H1 (cell line): ENCODE data around the gene KCNJ4. TPM values are rescaled to one million over a fixed set of nuclear protein-coding genes. Genes with fewer than 3 reads are reported as not detected.

ENCODE experiments used
- CTCF ChIA-PET: fragments of 300-600 bp; sonication (Branson Sonifier 250); formaldehyde crosslinking; loops from one replicate; lab custom pipeline; 2021; ENCODE audit not compliant: partially characterized antibody; lab: Charles Lee
- POLR2A ChIA-PET: fragments of 300-600 bp; sonication (Branson Sonifier 250); formaldehyde crosslinking; loops from one replicate; lab custom pipeline; 2021; ENCODE audit warnings: inconsistent platforms; ENCODE audit not compliant: partially characterized antibody; lab: Charles Lee
- DNase-seq, 2 experiments: peaks; one replicate each; pipeline versions ENCODE4 v3.0.0 to v3.0.0-alpha.2; 2010 to 2022; ENCODE audit warnings: low spot score in 2 of 2, low read depth in 1 of 2, mixed read lengths in 1 of 2
- FAIRE-seq: peaks from 2 replicates; lab custom pipeline; 2011; peaks lifted over from hg19 to GRCh38; lab: Jason Lieb, UNC
- H2AFZ ChIP-seq: 2 replicates; pipeline ENCODE4 v1.8.1; 2012; ENCODE audit warnings: low read length, inconsistent platforms
- H2AK5ac ChIP-seq: 2 replicates; pipeline ENCODE4 v1.6.1; 2013; ENCODE audit warnings: low read depth, low read length
- H2BK120ac ChIP-seq: replicated peaks from 2 replicates; pipeline ENCODE3; 2013; ENCODE audit warnings: low read depth, low read length, inconsistent platforms
- H2BK12ac ChIP-seq: 2 replicates; pipeline ENCODE4 v1.6.1; 2013; ENCODE audit warnings: low read depth, low read length
- H2BK15ac ChIP-seq: 2 replicates; pipeline ENCODE4 v1.6.1; 2013; ENCODE audit warnings: low read length
- H2BK20ac ChIP-seq: 2 replicates; pipeline ENCODE4 v1.6.1; 2013; ENCODE audit warnings: low read length
- H2BK5ac ChIP-seq: 2 replicates; pipeline ENCODE4 v1.6.1; 2013; ENCODE audit warnings: low read depth, low read length
- H3K14ac ChIP-seq: 2 replicates; pipeline ENCODE4 v1.6.1; 2013; ENCODE audit warnings: inconsistent platforms; ENCODE audit not compliant: insufficient read length
- H3K18ac ChIP-seq: 2 replicates; pipeline ENCODE4 v1.6.1; 2013; ENCODE audit warnings: low read length; ENCODE audit errors: extremely low read depth
- H3K23ac ChIP-seq: 2 replicates; pipeline ENCODE4 v1.6.1; 2013; ENCODE audit warnings: inconsistent platforms; ENCODE audit not compliant: insufficient read length
- H3K23me2 ChIP-seq: 2 replicates; pipeline ENCODE4 v1.6.1; 2013; ENCODE audit warnings: low read depth, low read length
- H3K27ac ChIP-seq: 2 replicates; pipeline ENCODE4 v1.6.1; 2011; ENCODE audit warnings: low read depth, low read length, inconsistent platforms
- H3K27me3 ChIP-seq, 4 experiments: replicated peaks in 1 of 4; 1 replicate in 1 of 4; 2 replicates in 3 of 4; pipeline versions ENCODE4 v1.6.1 to v1.8.1; 2011 to 2013; ENCODE audit warnings: low read length in 3 of 4, mild to moderate bottlenecking in 3 of 4, inconsistent platforms in 2 of 4, mixed read lengths in 2 of 4, moderate library complexity in 1 of 4; ENCODE audit not compliant: control insufficient read depth in 3 of 4, insufficient read depth in 3 of 4; ENCODE audit errors: extremely low read depth in 1 of 4
- H3K36me3 ChIP-seq, 4 experiments: 2 replicates each; pipeline versions ENCODE4 v1.6.1 to v1.8.1; 2011 to 2013; ENCODE audit warnings: mild to moderate bottlenecking in 4 of 4, low read length in 3 of 4, moderate library complexity in 2 of 4, control low read depth in 1 of 4, inconsistent platforms in 1 of 4; ENCODE audit not compliant: insufficient read depth in 4 of 4, control insufficient read depth in 2 of 4
- H3K4ac ChIP-seq: replicated peaks from 2 replicates; pipeline ENCODE3; 2013; ENCODE audit warnings: low read length, low read depth, mixed read lengths, inconsistent platforms; ENCODE audit not compliant: insufficient read length
- H3K4me1 ChIP-seq, 4 experiments: replicated peaks in 1 of 4; 1 replicate in 1 of 4; 2 replicates in 3 of 4; pipeline versions ENCODE4 v1.6.1 to v1.8.1; 2011 to 2013; ENCODE audit warnings: low read length in 3 of 4, inconsistent platforms in 2 of 4, mixed read lengths in 1 of 4; ENCODE audit not compliant: insufficient read depth in 4 of 4, control insufficient read depth in 3 of 4
- H3K4me2 ChIP-seq, 2 experiments: 2 replicates each; pipeline versions ENCODE4 v1.6.1 to v1.8.1; 2011 to 2013; ENCODE audit warnings: low read depth in 2 of 2, low read length in 2 of 2, control low read depth in 1 of 2, inconsistent platforms in 1 of 2, mild to moderate bottlenecking in 1 of 2; ENCODE audit not compliant: insufficient read depth in 1 of 2
- H3K4me3 ChIP-seq, 4 experiments: fragments of 200-600, 300-600 bp in 1 of 4; sonication (generic), shearing (Covaris generic), sonication (Bioruptor Twin) in 1 of 4; 2 replicates each; pipeline versions ENCODE4 v1.5.1 to v1.8.1; 2011 to 2016; ENCODE audit warnings: low read length in 4 of 4, low read depth in 3 of 4, control low read depth in 2 of 4, inconsistent platforms in 2 of 4, mild to moderate bottlenecking in 2 of 4, mixed read lengths in 1 of 4, moderate library complexity in 1 of 4; ENCODE audit not compliant: insufficient read depth in 2 of 4; ENCODE audit errors: extremely low read depth in 1 of 4
- H3K56ac ChIP-seq: replicated peaks from 2 replicates; pipeline ENCODE3; 2013; ENCODE audit warnings: low read depth, mild to moderate bottlenecking, mixed read lengths, low read length, inconsistent platforms; ENCODE audit not compliant: insufficient read length
- H3K79me1 ChIP-seq: 2 replicates; pipeline ENCODE4 v1.6.1; 2013; ENCODE audit warnings: low read depth, low read length, control low read depth
- H3K79me2 ChIP-seq, 2 experiments: 2 replicates each; pipeline versions ENCODE4 v1.6.1 to v1.8.1; 2012 to 2013; ENCODE audit warnings: low read length in 2 of 2, mild to moderate bottlenecking in 2 of 2, inconsistent platforms in 1 of 2; ENCODE audit not compliant: insufficient read depth in 2 of 2, control insufficient read depth in 1 of 2
- H3K9ac ChIP-seq, 4 experiments: replicated peaks in 1 of 4; 1 replicate in 1 of 4; 2 replicates in 3 of 4; pipeline versions ENCODE4 v1.6.1 to v1.8.1; 2011 to 2013; ENCODE audit warnings: low read depth in 3 of 4, low read length in 3 of 4, control low read depth in 2 of 4, mild to moderate bottlenecking in 2 of 4, moderate library complexity in 2 of 4, inconsistent platforms in 1 of 4; ENCODE audit errors: extremely low read depth in 1 of 4
- H3K9me3 ChIP-seq, 2 experiments: 2 replicates each; pipeline versions ENCODE4 v1.6.1 to v1.8.1; 2012 to 2013; ENCODE audit warnings: mild to moderate bottlenecking in 2 of 2, moderate library complexity in 2 of 2, control low read depth in 1 of 2, inconsistent platforms in 1 of 2, low read depth in 1 of 2, low read length in 1 of 2, mixed read lengths in 1 of 2; ENCODE audit not compliant: insufficient read depth in 2 of 2
- H4K20me1 ChIP-seq, 2 experiments: replicated peaks in 1 of 2; 2 replicates each; pipeline versions ENCODE3 to v1.8.1; 2011 to 2013; ENCODE audit warnings: inconsistent platforms in 2 of 2, low read length in 2 of 2, mild to moderate bottlenecking in 1 of 2; ENCODE audit not compliant: insufficient read depth in 2 of 2, control insufficient read depth in 1 of 2
- H4K5ac ChIP-seq: 2 replicates; pipeline ENCODE4 v1.6.1; 2013; ENCODE audit warnings: low read length, low read depth, mixed read lengths, inconsistent platforms; ENCODE audit not compliant: insufficient read length
- H4K8ac ChIP-seq: 2 replicates; pipeline ENCODE4 v1.8.0; 2013; ENCODE audit warnings: mild to moderate bottlenecking, moderate library complexity, low read length, inconsistent platforms; ENCODE audit not compliant: insufficient read depth; ENCODE audit errors: extremely low read depth
- H4K91ac ChIP-seq: replicated peaks from 2 replicates; pipeline ENCODE3; 2013; ENCODE audit warnings: low read length, mixed read lengths, inconsistent platforms; ENCODE audit not compliant: insufficient read length
- CEBPB ChIP-seq: IDR thresholded peaks from 2 replicates; pipeline ENCODE4 v1.6.1; 2012; ENCODE audit warnings: low read depth, low read length
- CHD2 ChIP-seq: IDR thresholded peaks from 2 replicates; pipeline ENCODE4 v1.6.1; 2012; ENCODE audit warnings: low read length, improper control_type of control experiment
- E2F6 ChIP-seq: IDR thresholded peaks from 2 replicates; pipeline ENCODE4 v1.6.1; 2012; ENCODE audit warnings: inconsistent platforms
- EGR1 ChIP-seq: IDR thresholded peaks from 2 replicates; pipeline ENCODE4 v1.6.1; 2011; ENCODE audit warnings: low read depth, low read length, borderline replicate concordance
- GABPA ChIP-seq: IDR thresholded peaks from 2 replicates; pipeline ENCODE4 v1.6.1; 2011; ENCODE audit warnings: mild to moderate bottlenecking, low read length, moderate library complexity, borderline replicate concordance; ENCODE audit not compliant: insufficient read depth
- PHF8 ChIP-seq: fragments of 200-600 bp; sonication (generic); conservative IDR thresholded peaks from 2 replicates; pipeline ENCODE4 v1.7.1; 2012; ENCODE audit warnings: low read depth, mild to moderate bottlenecking, inconsistent platforms, low read length, moderate library complexity
- RXRA ChIP-seq: IDR thresholded peaks from 2 replicates; pipeline ENCODE4 v1.6.1; 2011; ENCODE audit warnings: low read depth, mild to moderate bottlenecking, low read length, moderate library complexity; ENCODE audit not compliant: insufficient read depth
- SIN3A ChIP-seq, 2 experiments: IDR thresholded peaks in 1 of 2; conservative IDR thresholded peaks in 1 of 2; 2 replicates each; pipeline ENCODE4 v1.6.1; 2011 to 2012; ENCODE audit warnings: low read length in 2 of 2, improper control_type of control experiment in 1 of 2, low read depth in 1 of 2, mild to moderate bottlenecking in 1 of 2
- WGBS, 2 experiments: shearing (Covaris generic) in 1 of 2; methylation state at CpG; one replicate each; pipeline versions ENCODE4 v1.1.6 to v1.1.7; 2013 to 2015; ENCODE audit warnings: low lambda C conversion rate in 2 of 2, mixed read lengths in 2 of 2, inconsistent platforms in 1 of 2, low coverage in 1 of 2, missing lambda C conversion rate in 1 of 2; ENCODE audit not compliant: insufficient replicate concordance in 2 of 2, insufficient coverage in 1 of 2, insufficient read length in 1 of 2; ENCODE audit errors: extremely low coverage in 1 of 2, missing lambda C conversion rate in 1 of 2; 5-methylcytosine and 5-hydroxymethylcytosine counted together
- polyA plus RNA-seq, 7 experiments: library from polyadenylated mRNA; depleted of rRNA in 3 of 7; stranded (reverse) in 5 of 7; unstranded in 2 of 7; fragments of >200 nt in 5 of 7; fragments of 200-250 nt in 2 of 7; gene quantifications; 1 replicate in 5 of 7; 2 replicates in 1 of 7; 4 replicates in 1 of 7; pipeline versions ENCODE4 v1.2.1 to v1.2.3, GENCODE V29; 2011 to 2013; ENCODE audit warnings: missing spikeins in 2 of 7, mixed read lengths in 2 of 7
- total RNA-seq: library from RNA; stranded (reverse); fragmentation: NEBNext Ultra II Directional; extraction: Animal tissue kit (Norgen Biotek cat#: 25700); gene quantifications from 2 replicates; pipeline ENCODE4 v1.2.1, GENCODE V29; 2021

KCNJ4 gene
- total and polyA plus RNA-seq, 2 of the 8 experiments (the other 6 are each of a cell fraction or from before 2014, with no cell fraction given): 1.4 to 2.2 TPM

- peak overlapping the region; percentile 80 for H4K91ac ChIP-seq
- TF ChIP-seq SIN3A (conservative IDR thresholded peaks at IDR 0.05 in 1 of 2, IDR thresholded peaks at IDR 0.05 in 1 of 2; ENCODE audit: low read depth in 1 of 2, low read length in 2 of 2) (no peak), EGR1 (no peak), CHD2 (no peak), CEBPB (no peak), GABPA (no peak), RXRA (no peak), PHF8 (no peak), E2F6 (no peak)
- H3K56ac ChIP-seq: no peak overlapping the region
- peaks cover 5 to 10% of the 10 kb centered on the region in 2 experiments for H4K20me1 ChIP-seq
- H3K4me2 ChIP-seq: no peak overlapping the region
- FAIRE-seq (no peak), DNase-seq (no peak)
- H4K8ac ChIP-seq: no peak overlapping the region
- H2BK20ac ChIP-seq: no peak overlapping the region
- CTCF ChIA-PET: interaction anchor here (0.6 to 7.4 kb wide), 7 partner anchors 8 to 123 kb away, joined by 3 to 78 read pairs (median 4); partner anchors contain the start of gene DMC1
- no peak overlapping the region for H3K27ac ChIP-seq
- H2AK5ac ChIP-seq: peak overlapping the region; percentile 53; the same call in 1 of the 2 replicates
- no peak overlapping the region for H3K14ac ChIP-seq
- H3K23ac ChIP-seq: no peak overlapping the region
- no peak overlapping the region for H3K9ac ChIP-seq
- POLR2A ChIA-PET: interaction anchor here (0.5 to 3.3 kb wide), 8 partner anchors 9 to 52 kb away, joined by 3 to 11 read pairs (median 4); partner anchors contain the start of gene KDELR3
- H3K23me2 ChIP-seq: peaks cover 17% of the 10 kb centered on the region; the same call in 1 of the 2 replicates
- 0 out of 2 replicates have a peak overlapping the region, but pooled peaks have one; percentile 61 for H2BK15ac ChIP-seq
- H2BK5ac ChIP-seq: no peak overlapping the region; the same call in 1 of the 2 replicates
- H3K27me3 ChIP-seq: peaks cover 15 to 32% (median 28%) of the 10 kb centered on the region in 4 experiments
- peak overlapping the region; percentile 59 for H2BK120ac ChIP-seq
- H3K18ac ChIP-seq: no peak overlapping the region; the same call in 1 of the 2 replicates
- no peaks in the 10 kb centered on the region for H3K79me1 ChIP-seq
- no peaks in the 10 kb centered on the region for H3K79me2 ChIP-seq
- 94% methylated on average over 2 of the region's 2 CpGs; no CpG with 5 or more reads in 1 of the 2 experiments for WGBS, 2 experiments
- H3K4ac ChIP-seq: no peak overlapping the region
- H2BK12ac ChIP-seq: no peak overlapping the region
- no peak overlapping the region for H2AFZ ChIP-seq
- H3K4me1 ChIP-seq: peaks cover 0 to 18% (median 9%) of the 10 kb centered on the region in 4 experiments; a peak in 6 of 7 replicates
- no peaks in the 10 kb centered on the region for H3K9me3 ChIP-seq
- no peaks in the 10 kb centered on the region; a peak in 1 of 8 replicates for H3K36me3 ChIP-seq
- H3K4me3 ChIP-seq: no peak overlapping the region
- H4K5ac ChIP-seq: no peak overlapping the region
Measured at GRCh38 chr22:38451404-38451803, 3.6 kb downstream of the KCNJ4 start.
